ENCODE results near the gene ASIC2. TPM values are rescaled to one million over a fixed set of nuclear protein-coding genes. Genes with fewer than 3 reads are reported as not detected.

The ASIC2 gene
- total RNA-seq, 5 donors from 2014 or later (not counting 1 experiment from before 2014, with no cell fraction given), result not detected

DNA sequence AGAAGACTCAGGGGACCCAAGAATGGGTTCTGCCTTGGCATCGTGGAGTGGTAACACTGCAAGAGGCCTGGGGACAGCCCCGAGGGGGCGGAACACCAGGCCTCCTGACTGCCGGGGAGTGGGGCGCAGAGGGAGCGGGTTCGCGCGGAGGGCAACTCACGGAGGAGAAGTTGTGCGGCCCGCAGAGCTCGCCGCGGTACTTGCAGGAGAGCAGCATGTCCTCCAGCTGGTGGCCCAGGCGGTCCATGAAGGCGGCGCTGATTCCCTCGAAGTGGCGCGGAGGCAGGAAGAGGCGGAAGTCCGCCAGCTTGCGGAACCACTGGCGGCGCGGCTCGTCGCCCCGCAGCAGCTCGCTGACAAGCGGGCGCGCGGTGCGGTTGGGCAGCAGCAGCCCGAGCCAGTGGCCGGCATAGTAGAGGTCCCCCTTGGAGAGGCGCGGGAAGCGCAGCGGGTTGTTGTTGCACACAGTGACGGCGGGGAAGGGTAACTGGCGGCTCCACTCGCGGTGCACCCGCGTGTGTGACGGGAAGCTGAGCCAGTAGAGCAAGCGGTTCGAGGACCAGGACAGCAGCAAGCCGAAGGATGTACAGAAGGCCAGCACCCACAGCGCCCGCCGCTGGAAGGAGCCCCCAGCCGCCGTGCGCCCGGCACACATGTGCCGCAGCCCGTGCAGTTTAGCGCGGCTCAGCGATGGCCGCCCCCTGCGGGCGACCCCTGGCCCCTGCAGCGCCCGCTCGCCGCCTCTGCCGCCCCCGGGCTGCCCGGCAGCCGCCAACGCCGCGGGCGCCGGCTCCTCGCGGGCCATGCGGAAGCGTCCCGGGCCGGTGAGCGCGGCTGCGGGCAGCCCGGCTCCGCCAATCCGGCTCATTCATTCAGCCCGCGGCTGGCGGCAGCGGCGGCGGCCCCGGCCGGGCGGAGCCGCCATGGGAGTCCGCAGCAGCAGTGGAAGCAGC, 1.6 kb downstream of the ASIC2 start:
- Mint-ChIP-seq H3K36me3 (no peaks in the 10 kb centered on the region), H3K9me3 (no peaks in the 10 kb centered on the region), H3K27ac (peak overlapping the region in 1 of 2 donors; percentile 36), H3K27me3 (peaks cover 48 to 56% of the 10 kb centered on the region in 2 donors), H3K4me3 (peak overlapping the region in 2 of 3 donors; percentile 50 to 71), H3K4me1 (peaks cover 8 to 11% (median 10%) of the 10 kb centered on the region in 3 donors)
- DNase-seq (no peak), ATAC-seq (replicated peaks in 1 of 4) (peak in 1 of 4 experiments; percentile 33)
- Histone ChIP-seq H3K4me1 (ENCODE audit: control insufficient read depth in 1 of 2, extremely low read depth in 1 of 2, insufficient read depth in 2 of 2, low read length in 2 of 2) (peaks cover 0 to 3% of the 10 kb centered on the region in 2 experiments), H3K27me3 (replicated peaks in 1 of 2; ENCODE audit: control insufficient read depth in 2 of 2, extremely low read depth in 1 of 2, insufficient read depth in 2 of 2, low read length in 1 of 2) (peaks cover 19 to 56% of the 10 kb centered on the region in 2 experiments), H3K36me3 (ENCODE audit: control insufficient read depth in 2 of 2, extremely low read depth in 1 of 2, insufficient read depth in 1 of 2, low read length in 1 of 2) (no peaks in the 10 kb centered on the region), H3K27ac (ENCODE audit: low read length) (no peak overlapping the region), H3K4me3 (ENCODE audit: control insufficient read depth in 1 of 2, extremely low read depth in 1 of 2, low read length in 1 of 2) (no peak overlapping the region), H3K9me3 (no peaks in the 10 kb centered on the region)
- WGBS (ENCODE audit: insufficient coverage), result 3% methylated on average over 104 of the region's 104 CpGs
- POLR2A ChIA-PET, result no interaction called here
- CTCF ChIA-PET, result no interaction called here

DNA sequence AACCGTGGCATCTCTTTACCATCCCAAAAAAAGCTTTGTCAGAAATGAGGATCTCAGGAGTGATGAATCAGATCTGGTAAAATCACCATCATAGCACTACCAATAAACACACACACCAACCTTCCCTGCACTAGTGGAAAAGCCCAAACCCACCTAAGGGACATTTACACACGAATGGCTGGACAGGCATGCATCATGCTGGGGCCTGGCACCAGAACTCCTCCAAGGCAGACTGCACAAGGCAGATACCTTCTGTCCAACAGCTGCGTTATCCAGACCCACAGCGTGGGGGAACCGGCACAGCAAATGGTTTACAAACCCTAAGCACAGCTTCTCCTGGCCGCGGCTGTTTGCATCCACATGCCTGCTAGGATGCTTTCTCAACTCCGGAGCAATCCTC, 2.8 kb downstream of the ASIC2 start:
- no peaks in the 10 kb centered on the region for H3K9me3 ChIP-seq
- CTCF ChIA-PET, result interaction anchor here in 1 of 2 donors (0.6 kb wide), 1 partner anchor 737 kb away, joined by 3 read pairs; no protein-coding TSS in a partner anchor
- Mint-ChIP-seq H3K4me3 (no peak overlapping the region), H3K27me3 (peaks cover 50 to 55% of the 10 kb centered on the region in 2 donors), H3K9me3 (no peaks in the 10 kb centered on the region), H3K4me1 (peaks cover 8 to 11% (median 10%) of the 10 kb centered on the region in 3 donors), H3K27ac (no peak overlapping the region), H3K36me3 (no peaks in the 10 kb centered on the region)
- POLR2A ChIA-PET, result no interaction called here
- H3K27me3 ChIP-seq (replicated peaks in 1 of 2; ENCODE audit: control insufficient read depth in 2 of 2, extremely low read depth in 1 of 2, insufficient read depth in 2 of 2, low read length in 1 of 2), result peaks cover 19 to 59% of the 10 kb centered on the region in 2 experiments
- H3K4me1 ChIP-seq (ENCODE audit: control insufficient read depth in 1 of 2, extremely low read depth in 1 of 2, insufficient read depth in 2 of 2, low read length in 2 of 2), result peaks cover 0 to 3% of the 10 kb centered on the region in 2 experiments
- WGBS (ENCODE audit: insufficient coverage), result 86% methylated on average over 8 of the region's 8 CpGs
- H3K4me3 ChIP-seq (ENCODE audit: control insufficient read depth in 1 of 2, extremely low read depth in 1 of 2, low read length in 1 of 2), result no peak overlapping the region
- no peak overlapping the region for H3K27ac ChIP-seq (ENCODE audit: low read length)
- ATAC-seq (replicated peaks in 1 of 4), result no peak
- no peaks in the 10 kb centered on the region for H3K36me3 ChIP-seq (ENCODE audit: control insufficient read depth in 2 of 2, extremely low read depth in 1 of 2, insufficient read depth in 1 of 2, low read length in 1 of 2)
- DNase-seq, result no peak

DNA sequence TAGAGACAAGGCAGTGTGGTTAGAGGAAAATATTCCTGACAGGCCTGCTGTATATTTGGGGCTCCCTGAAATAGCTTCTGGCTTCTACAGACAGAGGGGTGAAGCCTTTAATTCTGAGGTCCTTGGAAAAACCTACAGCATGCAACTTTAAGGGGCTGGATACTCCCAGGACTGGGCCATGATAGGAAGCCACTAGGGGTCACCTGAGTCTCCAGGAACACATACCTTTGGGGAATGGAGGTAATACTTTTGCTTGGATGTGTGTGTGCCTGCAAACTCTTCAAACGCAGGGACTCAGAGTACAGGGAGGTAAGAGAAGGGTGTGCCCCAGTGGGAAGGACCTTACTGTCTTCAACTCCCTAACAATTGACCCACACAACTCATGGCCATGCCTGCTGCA, 4.1 kb downstream of the ASIC2 start:
- peaks cover 8 to 10% (median 10%) of the 10 kb centered on the region in 3 donors for H3K4me1 Mint-ChIP-seq
- CTCF ChIA-PET, result no interaction called here
- H3K27me3 Mint-ChIP-seq, result peaks cover 40 to 43% of the 10 kb centered on the region in 2 donors
- H3K4me1 ChIP-seq (ENCODE audit: control insufficient read depth in 1 of 2, extremely low read depth in 1 of 2, insufficient read depth in 2 of 2, low read length in 2 of 2), result peaks cover 0 to 3% of the 10 kb centered on the region in 2 experiments
- no peak overlapping the region for H3K27ac Mint-ChIP-seq
- DNase-seq (no peak), ATAC-seq (replicated peaks in 1 of 4) (no peak)
- POLR2A ChIA-PET, result no interaction called here
- no peak overlapping the region for H3K4me3 ChIP-seq (ENCODE audit: control insufficient read depth in 1 of 2, extremely low read depth in 1 of 2, low read length in 1 of 2)
- H3K36me3 Mint-ChIP-seq, result no peaks in the 10 kb centered on the region
- no peak overlapping the region for H3K27ac ChIP-seq (ENCODE audit: low read length)
- no peaks in the 10 kb centered on the region for H3K9me3 Mint-ChIP-seq
- WGBS (ENCODE audit: insufficient coverage), result no CpG with 5 or more reads among the region's 1 CpG
- no peaks in the 10 kb centered on the region for H3K36me3 ChIP-seq (ENCODE audit: control insufficient read depth in 2 of 2, extremely low read depth in 1 of 2, insufficient read depth in 1 of 2, low read length in 1 of 2)
- no peaks in the 10 kb centered on the region for H3K9me3 ChIP-seq
- no peak overlapping the region for H3K4me3 Mint-ChIP-seq
- H3K27me3 ChIP-seq (replicated peaks in 1 of 2; ENCODE audit: control insufficient read depth in 2 of 2, extremely low read depth in 1 of 2, insufficient read depth in 2 of 2, low read length in 1 of 2), result peaks cover 18 to 50% of the 10 kb centered on the region in 2 experiments

DNA sequence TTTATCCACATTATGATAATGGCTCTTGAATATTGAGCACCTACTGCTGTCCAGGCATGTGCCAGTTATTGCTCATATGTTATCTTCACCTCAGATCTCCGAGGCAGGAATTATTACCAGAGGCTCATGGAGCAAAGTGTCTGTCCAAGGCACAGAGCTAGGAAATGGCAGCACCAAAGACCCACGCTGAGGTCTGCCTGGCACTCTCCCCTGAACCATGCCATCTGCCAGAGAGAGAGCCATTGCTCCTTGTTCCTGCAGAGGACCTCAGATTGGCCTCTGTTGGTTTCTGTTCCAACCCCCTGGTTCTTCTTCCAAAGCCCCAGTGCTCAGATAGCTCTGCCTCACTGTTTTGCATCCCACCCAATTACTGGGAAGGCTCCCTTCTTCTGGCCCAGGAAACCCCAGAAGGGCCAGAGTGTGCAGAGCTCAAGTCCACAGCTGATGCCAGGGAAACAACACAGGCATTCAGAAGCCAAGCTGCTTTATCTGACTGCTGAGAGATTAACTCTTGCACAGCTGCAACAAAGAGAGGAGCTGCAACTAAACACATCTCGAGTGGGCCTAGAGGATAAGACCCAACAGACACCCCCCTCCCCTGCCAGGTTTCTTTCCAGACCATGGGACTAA, 5.9 kb downstream of the ASIC2 start:
- H3K27me3 ChIP-seq (replicated peaks in 1 of 2; ENCODE audit: control insufficient read depth in 2 of 2, extremely low read depth in 1 of 2, insufficient read depth in 2 of 2, low read length in 1 of 2), result peaks cover 12 to 35% of the 10 kb centered on the region in 2 experiments
- no peak overlapping the region for H3K4me3 ChIP-seq (ENCODE audit: control insufficient read depth in 1 of 2, extremely low read depth in 1 of 2, low read length in 1 of 2)
- no peak overlapping the region for H3K27ac ChIP-seq (ENCODE audit: low read length)
- no peaks in the 10 kb centered on the region for H3K36me3 ChIP-seq (ENCODE audit: control insufficient read depth in 2 of 2, extremely low read depth in 1 of 2, insufficient read depth in 1 of 2, low read length in 1 of 2)
- H3K9me3 ChIP-seq, result no peaks in the 10 kb centered on the region
- peaks cover 33 to 34% of the 10 kb centered on the region in 2 donors for H3K27me3 Mint-ChIP-seq
- no peaks in the 10 kb centered on the region for H3K9me3 Mint-ChIP-seq
- ATAC-seq (replicated peaks in 1 of 4) (no peak), DNase-seq (no peak)
- peaks cover 0 to under 1% of the 10 kb centered on the region in 2 experiments for H3K4me1 ChIP-seq (ENCODE audit: control insufficient read depth in 1 of 2, extremely low read depth in 1 of 2, insufficient read depth in 2 of 2, low read length in 2 of 2)
- no peaks in the 10 kb centered on the region for H3K36me3 Mint-ChIP-seq
- no peak overlapping the region for H3K4me3 Mint-ChIP-seq
- CTCF ChIA-PET, result no interaction called here
- POLR2A ChIA-PET, result no interaction called here
- H3K4me1 Mint-ChIP-seq, result peaks cover 4 to 10% (median 4%) of the 10 kb centered on the region in 3 donors
- 37% methylated on average over 3 of the region's 3 CpGs for WGBS (ENCODE audit: insufficient coverage)
- no peak overlapping the region for H3K27ac Mint-ChIP-seq

DNA sequence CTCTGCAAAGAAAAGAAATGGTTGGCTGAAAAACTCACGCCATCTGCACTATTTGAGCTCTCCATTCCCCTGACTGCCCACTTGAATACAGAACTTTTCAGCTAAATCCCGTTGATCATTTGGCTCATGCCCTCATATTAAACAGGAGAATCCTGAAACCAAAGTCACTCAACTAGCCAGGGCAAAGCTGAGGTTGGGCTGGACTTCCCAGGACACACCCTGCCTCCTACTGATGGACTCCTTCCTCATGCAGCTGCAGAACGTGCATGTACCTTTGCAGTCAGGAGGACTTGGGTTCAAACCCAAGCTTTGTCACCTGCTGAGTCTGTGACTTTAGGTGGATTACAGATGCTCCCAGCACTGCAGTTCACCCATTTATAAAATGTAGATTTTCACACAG, 7.7 kb downstream of the ASIC2 start:
- H3K9me3 ChIP-seq, result no peaks in the 10 kb centered on the region
- POLR2A ChIA-PET, result no interaction called here
- H3K4me1 Mint-ChIP-seq, result no peaks in the 10 kb centered on the region
- no peak overlapping the region for H3K4me3 Mint-ChIP-seq
- no peak overlapping the region for H3K27ac ChIP-seq (ENCODE audit: low read length)
- no peak overlapping the region for H3K27ac Mint-ChIP-seq
- no peaks in the 10 kb centered on the region for H3K4me1 ChIP-seq (ENCODE audit: control insufficient read depth in 1 of 2, extremely low read depth in 1 of 2, insufficient read depth in 2 of 2, low read length in 2 of 2)
- WGBS (ENCODE audit: insufficient coverage), result 55% methylated on average over 3 of the region's 3 CpGs
- no peak for DNase-seq
- CTCF ChIA-PET, result no interaction called here
- ATAC-seq (replicated peaks in 1 of 4), result no peak
- peaks cover 12 to 22% of the 10 kb centered on the region in 2 experiments for H3K27me3 ChIP-seq (replicated peaks in 1 of 2; ENCODE audit: control insufficient read depth in 2 of 2, extremely low read depth in 1 of 2, insufficient read depth in 2 of 2, low read length in 1 of 2)
- H3K36me3 ChIP-seq (ENCODE audit: control insufficient read depth in 2 of 2, extremely low read depth in 1 of 2, insufficient read depth in 1 of 2, low read length in 1 of 2), result no peaks in the 10 kb centered on the region
- H3K4me3 ChIP-seq (ENCODE audit: control insufficient read depth in 1 of 2, extremely low read depth in 1 of 2, low read length in 1 of 2), result no peak overlapping the region
- H3K27me3 Mint-ChIP-seq, result peaks cover 23% of the 10 kb centered on the region in 2 donors
- no peaks in the 10 kb centered on the region for H3K9me3 Mint-ChIP-seq
- no peaks in the 10 kb centered on the region for H3K36me3 Mint-ChIP-seq

DNA sequence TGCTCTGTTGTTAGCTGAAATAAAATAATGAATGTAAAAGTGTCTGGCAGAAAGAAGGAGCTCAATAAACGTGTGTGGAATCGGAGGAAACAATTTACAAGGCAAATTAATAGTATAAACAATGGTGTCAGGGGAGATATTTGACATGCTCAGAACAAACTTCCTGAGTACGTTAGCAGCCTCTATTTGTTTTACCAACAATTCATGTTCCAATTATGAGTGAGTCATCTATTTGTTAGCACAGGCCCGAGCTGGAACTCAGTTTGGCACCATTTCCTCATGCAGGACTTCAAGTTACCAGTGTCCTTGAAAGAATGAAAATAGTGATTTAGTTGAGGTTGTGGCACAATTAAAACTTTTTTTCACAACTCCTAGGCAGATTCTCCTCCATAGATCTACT, 9.1 kb downstream of the ASIC2 start:
- H3K4me3 ChIP-seq (ENCODE audit: control insufficient read depth in 1 of 2, extremely low read depth in 1 of 2, low read length in 1 of 2), result no peak overlapping the region
- Mint-ChIP-seq H3K36me3 (no peaks in the 10 kb centered on the region), H3K9me3 (no peaks in the 10 kb centered on the region), H3K27me3 (peaks cover 14 to 18% of the 10 kb centered on the region in 2 donors), H3K4me1 (no peaks in the 10 kb centered on the region), H3K27ac (no peak overlapping the region), H3K4me3 (no peak overlapping the region)
- ATAC-seq (replicated peaks in 1 of 4) (no peak), DNase-seq (no peak)
- H3K27me3 ChIP-seq (replicated peaks in 1 of 2; ENCODE audit: control insufficient read depth in 2 of 2, extremely low read depth in 1 of 2, insufficient read depth in 2 of 2, low read length in 1 of 2), result peaks cover under 1 to 16% of the 10 kb centered on the region in 2 experiments
- 17% methylated on average over 1 of the region's 4 CpGs for WGBS (ENCODE audit: insufficient coverage)
- H3K27ac ChIP-seq (ENCODE audit: low read length), result no peak overlapping the region
- H3K9me3 ChIP-seq, result no peaks in the 10 kb centered on the region
- ChIA-PET POLR2A (no interaction called here), CTCF (no interaction called here)
- H3K36me3 ChIP-seq (ENCODE audit: control insufficient read depth in 2 of 2, extremely low read depth in 1 of 2, insufficient read depth in 1 of 2, low read length in 1 of 2), result no peaks in the 10 kb centered on the region
- no peaks in the 10 kb centered on the region for H3K4me1 ChIP-seq (ENCODE audit: control insufficient read depth in 1 of 2, extremely low read depth in 1 of 2, insufficient read depth in 2 of 2, low read length in 2 of 2)

Data from T-cell (primary cell).